K562 (cell line): ENCODE results near the gene PHACTR2. TPM values are rescaled to one million over a fixed set of nuclear protein-coding genes. Genes with fewer than 3 reads are reported as not detected.

ENCODE experiments used
- BCOR ChIP-seq: fragments of 450-650 bp; IDR thresholded peaks from 2 replicates; pipeline ENCODE4 v1.6.1; 2016
- BRD4 ChIP-seq: fragments of 200-600 bp; sonication (generic); IDR thresholded peaks from 2 replicates; pipeline ENCODE4 v1.6.1; 2017; ENCODE audit warnings: inconsistent platforms
- CHD2 ChIP-seq: IDR thresholded peaks from 2 replicates; pipeline ENCODE4 v1.6.1; 2011; ENCODE audit warnings: low read depth, low read length
- GATA2 ChIP-seq: sonication (generic); formaldehyde crosslinking; IDR thresholded peaks from 2 replicates; pipeline ENCODE4 v1.4.0; 2020; ENCODE audit warnings: mild to moderate bottlenecking, missing genetic modification reagents
- HSF4 ChIP-seq: fragments of 250-450 bp; sonication (Bioruptor Pico); IDR thresholded peaks from 2 replicates; pipeline ENCODE4 v2.1.2; 2022; ENCODE audit warnings: mild to moderate bottlenecking, moderate library complexity, borderline replicate concordance
- ILF3 ChIP-seq: fragments of 450-650 bp; IDR thresholded peaks from 2 replicates; pipeline ENCODE4 v1.6.1; 2018; ENCODE audit warnings: antibody characterized with exemption, mild to moderate bottlenecking, moderate library complexity, borderline replicate concordance
- KAT8 ChIP-seq: fragments of 450-650 bp; IDR thresholded peaks from 2 replicates; pipeline ENCODE4 v1.6.1; 2016; ENCODE audit warnings: low read depth, mild to moderate bottlenecking
- MBD2 ChIP-seq: sonication (generic); IDR thresholded peaks from 2 replicates; pipeline ENCODE4 v1.6.1; 2016; ENCODE audit warnings: low read depth, borderline replicate concordance
- MYNN ChIP-seq, 2 experiments: sonication (generic); formaldehyde crosslinking in 1 of 2; IDR thresholded peaks; 2 replicates each; pipeline versions ENCODE4 v1.5.0 to v1.6.1; 2016 to 2020; ENCODE audit warnings: antibody characterized with exemption in 1 of 2, missing genetic modification reagents in 1 of 2
- SP1 ChIP-seq: sonication (generic); formaldehyde crosslinking; IDR thresholded peaks from 2 replicates; pipeline ENCODE4 v1.8.1; 2022; ENCODE audit warnings: mild to moderate bottlenecking, missing genetic modification reagents
- TBL1XR1 ChIP-seq, 2 experiments: IDR thresholded peaks; 2 replicates each; pipeline ENCODE4 v1.6.1; 2012; ENCODE audit warnings: improper control_type of control experiment in 2 of 2, low read length in 2 of 2, mild to moderate bottlenecking in 1 of 2
- TSC22D4 ChIP-seq: fragments of 450-650 bp; IDR thresholded peaks from 2 replicates; pipeline ENCODE4 v1.6.1; 2016; ENCODE audit warnings: missing genetic modification characterization, missing biosample characterization, control low read depth
- USF1 ChIP-seq: sonication (generic); formaldehyde crosslinking; IDR thresholded peaks from 2 replicates; pipeline ENCODE4 v1.9.0; 2022; ENCODE audit warnings: mild to moderate bottlenecking, missing genetic modification reagents
- ZBTB7A ChIP-seq: IDR thresholded peaks from 2 replicates; pipeline ENCODE4 v1.6.1; 2011; ENCODE audit warnings: low read depth, mild to moderate bottlenecking, low read length, moderate library complexity, borderline replicate concordance; ENCODE audit not compliant: control insufficient read depth
- ZBTB9 ChIP-seq: fragments of 450-650 bp; formaldehyde crosslinking; IDR thresholded peaks from 2 replicates; pipeline ENCODE4 v1.4.0; 2020; ENCODE audit warnings: mild to moderate bottlenecking, moderate library complexity
- ZNF121 ChIP-seq: sonication (generic); formaldehyde crosslinking; conservative IDR thresholded peaks from 2 replicates; pipeline ENCODE4 v1.8.0; 2022; ENCODE audit warnings: missing genetic modification reagents
- ZNF395 ChIP-seq: fragments of 200-800 bp; sonication (Bioruptor generic); IDR thresholded peaks from 2 replicates; pipeline ENCODE4 v1.6.1; 2017; ENCODE audit warnings: missing genetic modification characterization, missing compliant biosample characterization
- ZNF408 ChIP-seq: fragments of 250-450 bp; sonication (Bioruptor Pico); IDR thresholded peaks from 2 replicates; pipeline ENCODE4 v1.4.0; 2020; ENCODE audit warnings: low read depth, mild to moderate bottlenecking, moderate library complexity
- ZNF444 ChIP-seq: fragments of 250-450 bp; sonication (Bioruptor Pico); IDR thresholded peaks from 2 replicates; pipeline ENCODE4 v1.4.0; 2020; ENCODE audit warnings: mild to moderate bottlenecking, moderate library complexity
- ZNF609 ChIP-seq: sonication (generic); formaldehyde crosslinking; IDR thresholded peaks from 2 replicates; pipeline ENCODE4 v1.8.1; 2023; ENCODE audit warnings: missing genetic modification reagents, mild to moderate bottlenecking, borderline replicate concordance
- polyA plus RNA-seq, 8 experiments: library from polyadenylated mRNA; depleted of rRNA in 4 of 8; stranded (reverse) in 5 of 8; unstranded in 3 of 8; fragments of >200 nt; fragmentation: Nextera tagmentation in 2 of 8; fragmentation: Illumina TruSeq in 1 of 8; extraction: Ambion mirVana in 2 of 8; extraction: Trizol in 1 of 8; gene quantifications; 2 replicates each; pipeline versions ENCODE4 v1.2.1 to v1.2.3, GENCODE V29; 2011 to 2014; ENCODE audit warnings: inconsistent platforms in 1 of 8, missing spikeins in 1 of 8
- total RNA-seq, 7 experiments: library from RNA; depleted of rRNA in 6 of 7; stranded (reverse); fragments of >200 nt in 6 of 7; fragmentation: Illumina TruSeq in 2 of 7; extraction: Trizol in 2 of 7; gene quantifications; 2 replicates each; pipeline versions ENCODE4 v1.2.1 to v1.2.3, GENCODE V29; 2011 to 2021; ENCODE audit warnings: low replicate concordance in 1 of 7

PHACTR2 gene
- total and polyA plus RNA-seq, 9 of the 15 experiments (the other 6 are each of a cell fraction or from before 2014, with no cell fraction given): 5.3 to 52.5 (median 22.9) TPM

GRCh38 chr6:143803769-143804568 lies 126.2 kb downstream of the PHACTR2 start (continued):
- TF ChIP-seq USF1 (CRISPR knock-in tag): peak; percentile 20; the same call in 1 of the 2 replicates
- TF ChIP-seq ZNF609 (CRISPR knock-in tag): no peak
- TF ChIP-seq CHD2: no peak
- peak; percentile 9; the same call in 1 of the 2 replicates for TF ChIP-seq SP1 (CRISPR knock-in tag)
- TF ChIP-seq GATA2 (CRISPR knock-in tag): 0 out of 2 replicates have a peak, but pooled peaks have one; percentile 31
- TF ChIP-seq HSF4 (CRISPR knock-in tag): no peak; the same call in 1 of the 2 replicates
- TF ChIP-seq ZBTB7A: no peak
- no peak for TF ChIP-seq ZNF444
- TF ChIP-seq TSC22D4 (tag): no peak
- no peak for TF ChIP-seq ZBTB9
- TF ChIP-seq BRD4: 0 out of 2 replicates have a peak, but pooled peaks have one; percentile 47
- TF ChIP-seq KAT8: no peak
- no peak for TF ChIP-seq BCOR
- no peak for TF ChIP-seq ILF3
- TF ChIP-seq ZNF408 (CRISPR knock-in tag): no peak
- no peak for TF ChIP-seq MBD2
- TF ChIP-seq TBL1XR1 (IDR thresholded peaks at IDR 0.05; ENCODE audit: low read length in 2 of 2): no peak
- no peak for TF ChIP-seq ZNF121
- peak; percentile 73 for TF ChIP-seq ZNF395 (CRISPR knock-in tag)
- TF ChIP-seq MYNN (IDR thresholded peaks at IDR 0.05): no peak
- TF ChIP-seq MYNN (CRISPR knock-in tag; IDR thresholded peaks at IDR 0.05): no peak
